K562 (cell line): ENCODE results near the gene CS. TPM values are rescaled to one million over a fixed set of nuclear protein-coding genes. Genes with fewer than 3 reads are reported as not detected.
A peak's percentile ranks its signal among the peaks of the same experiment; 100 is the strongest.

Experiments used
- ATF2 ChIP-seq: sonication (generic); formaldehyde crosslinking; IDR thresholded peaks from 2 replicates; pipeline ENCODE4 v1.8.1; 2022; ENCODE audit warnings: missing genetic modification reagents
- DDX20 ChIP-seq: fragments of 450-650 bp; IDR thresholded peaks from 2 replicates; pipeline ENCODE4 v1.6.1; 2016; ENCODE audit warnings: missing genetic modification characterization, low read depth, mild to moderate bottlenecking, missing compliant biosample characterization, moderate library complexity
- FOXJ3 ChIP-seq: sonication (generic); formaldehyde crosslinking; IDR thresholded peaks from 2 replicates; pipeline ENCODE4 v1.4.0; 2020; ENCODE audit warnings: mild to moderate bottlenecking, missing genetic modification reagents
- FUS ChIP-seq: fragments of 200-400 bp; formaldehyde crosslinking; optimal IDR thresholded peaks from 2 replicates; pipeline ENCODE3; 2017; ENCODE audit warnings: low read depth, low read length
- KLF13 ChIP-seq: fragments of 450-650 bp; IDR thresholded peaks from 2 replicates; pipeline ENCODE4 v1.6.1; 2016; ENCODE audit warnings: missing genetic modification characterization, low read depth, mild to moderate bottlenecking, missing compliant biosample characterization, moderate library complexity, borderline replicate concordance
- MCM5 ChIP-seq: fragments of 450-650 bp; IDR thresholded peaks from 2 replicates; pipeline ENCODE4 v1.6.1; 2016; ENCODE audit warnings: low read depth
- MIER1 ChIP-seq: fragments of 450-650 bp; IDR thresholded peaks from 2 replicates; pipeline ENCODE4 v1.6.1; 2016; ENCODE audit warnings: antibody characterized with exemption, mild to moderate bottlenecking, low read depth
- NFE2L1 ChIP-seq: fragments of 450-650 bp; IDR thresholded peaks from 2 replicates; pipeline ENCODE4 v1.6.1; 2016; ENCODE audit warnings: missing genetic modification characterization, low read depth, mild to moderate bottlenecking, missing compliant biosample characterization, moderate library complexity, borderline replicate concordance
- NFYB ChIP-seq: IDR thresholded peaks from 2 replicates; pipeline ENCODE4 v1.6.1; 2011; ENCODE audit warnings: mild to moderate bottlenecking, moderate library complexity; ENCODE audit not compliant: insufficient read length; ENCODE audit errors: extremely low read depth
- NR0B1 ChIP-seq: fragments of 450-650 bp; IDR thresholded peaks from one replicate; pipeline ENCODE4 v1.6.1; 2018; ENCODE audit warnings: mild to moderate bottlenecking, moderate library complexity; ENCODE audit not compliant: partially characterized antibody
- PHF8 ChIP-seq: fragments of 200-600 bp; sonication (generic); IDR thresholded peaks from 2 replicates; pipeline ENCODE4 v1.6.1; 2012; ENCODE audit warnings: mixed run types, mild to moderate bottlenecking, inconsistent platforms, low read length, moderate library complexity, borderline replicate concordance
- PRPF4 ChIP-seq: fragments of 200-400 bp; formaldehyde crosslinking; IDR thresholded peaks from one replicate; pipeline ENCODE4 v1.6.1; 2017; ENCODE audit warnings: low read length, low read depth, mild to moderate bottlenecking; ENCODE audit not compliant: insufficient read depth, poor library complexity, severe bottlenecking
- PTBP1 ChIP-seq: fragments of 200-400 bp; formaldehyde crosslinking; IDR thresholded peaks from 2 replicates; pipeline ENCODE4 v1.6.1; 2017; ENCODE audit warnings: low read depth, low read length
- RHOXF2B ChIP-seq: fragments of 250-450 bp; sonication (Bioruptor Pico); conservative IDR thresholded peaks from 2 replicates; pipeline ENCODE4 v1.5.1; 2021
- YBX1 ChIP-seq: fragments of 450-650 bp; IDR thresholded peaks from 2 replicates; pipeline ENCODE4 v1.7.1; 2016; ENCODE audit warnings: mild to moderate bottlenecking
- ZFX ChIP-seq: sonication (generic); formaldehyde crosslinking; IDR thresholded peaks from 2 replicates; pipeline ENCODE4 v1.8.0; 2022; ENCODE audit warnings: mild to moderate bottlenecking, missing genetic modification reagents, moderate library complexity
- ZMIZ1 ChIP-seq, 2 experiments: fragments of 150-350 bp in 1 of 2; IDR thresholded peaks; 2 replicates each; pipeline ENCODE4 v1.6.1; 2012 to 2016; ENCODE audit warnings: low read depth in 2 of 2, low read length in 2 of 2, mild to moderate bottlenecking in 1 of 2, moderate library complexity in 1 of 2
- ZNF311 ChIP-seq: fragments of 250-450 bp; sonication (Bioruptor Pico); IDR thresholded peaks from 2 replicates; pipeline ENCODE4 v1.4.0; 2020; ENCODE audit warnings: mild to moderate bottlenecking, moderate library complexity
- ZNF41 ChIP-seq: fragments of 250-450 bp; sonication (Bioruptor Pico); conservative IDR thresholded peaks from 2 replicates; pipeline ENCODE4 v1.4.0; 2020; ENCODE audit warnings: mild to moderate bottlenecking
- ZNF444 ChIP-seq: fragments of 250-450 bp; sonication (Bioruptor Pico); IDR thresholded peaks from 2 replicates; pipeline ENCODE4 v1.4.0; 2020; ENCODE audit warnings: mild to moderate bottlenecking, moderate library complexity
- ZNF780A ChIP-seq: fragments of 250-450 bp; sonication (Bioruptor Pico); IDR thresholded peaks from 2 replicates; pipeline ENCODE4 v1.5.0; 2021; ENCODE audit warnings: mild to moderate bottlenecking
- ZNF830 ChIP-seq: fragments of 250-450 bp; sonication (Bioruptor Pico); IDR thresholded peaks from 2 replicates; pipeline ENCODE4 v1.5.0; 2021; ENCODE audit warnings: mild to moderate bottlenecking
- polyA plus RNA-seq, 8 experiments: library from polyadenylated mRNA; depleted of rRNA in 4 of 8; stranded (reverse) in 5 of 8; unstranded in 3 of 8; fragments of >200 nt; fragmentation: Nextera tagmentation in 2 of 8; fragmentation: Illumina TruSeq in 1 of 8; extraction: Ambion mirVana in 2 of 8; extraction: Trizol in 1 of 8; gene quantifications; 2 replicates each; pipeline versions ENCODE4 v1.2.1 to v1.2.3, GENCODE V29; 2011 to 2014; ENCODE audit warnings: inconsistent platforms in 1 of 8, missing spikeins in 1 of 8
- total RNA-seq, 7 experiments: library from RNA; depleted of rRNA in 6 of 7; stranded (reverse); fragments of >200 nt in 6 of 7; fragmentation: Illumina TruSeq in 2 of 7; extraction: Trizol in 2 of 7; gene quantifications; 2 replicates each; pipeline versions ENCODE4 v1.2.1 to v1.2.3, GENCODE V29; 2011 to 2021; ENCODE audit warnings: low replicate concordance in 1 of 7

Gene CS
- total and polyA plus RNA-seq, 9 of the 15 experiments (the other 6 are each of a cell fraction or from before 2014, with no cell fraction given), result 99.9 to 390 (median 149) TPM

GRCh38 chr12:56333679-56334489 is 33.8 kb upstream of the CS start, which contains the start of gene PAN2 (continued):
- no peak for TF ChIP-seq ATF2
- no peak for TF ChIP-seq PTBP1
- peak in 1 of 2 experiments; percentile 46; a peak in 1 of 4 replicates for TF ChIP-seq ZMIZ1 (IDR thresholded peaks at IDR 0.05; ENCODE audit: low read depth in 2 of 2, low read length in 2 of 2)
- TF ChIP-seq NFYB, result peak; percentile 88
- 0 out of 2 replicates have a peak, but pooled peaks have one; percentile 59 for TF ChIP-seq DDX20 (tag)
- TF ChIP-seq PHF8, result peak; percentile 77; the same call in 1 of the 2 replicates
- TF ChIP-seq NFE2L1 (tag), result no peak
- no peak for TF ChIP-seq FUS
- no peak for TF ChIP-seq YBX1
- TF ChIP-seq ZNF311 (CRISPR knock-in tag), result 0 out of 2 replicates have a peak, but pooled peaks have one; percentile 38
- TF ChIP-seq ZNF444 (CRISPR knock-in tag), result no peak
- no peak for TF ChIP-seq NR0B1
- no peak for TF ChIP-seq MIER1
- 0 out of 2 replicates have a peak, but pooled peaks have one; percentile 43 for TF ChIP-seq ZNF41
- no peak for TF ChIP-seq MCM5
- TF ChIP-seq RHOXF2B, result no peak
- no peak for TF ChIP-seq ZNF780A (CRISPR knock-in tag)
- 0 out of 2 replicates have a peak, but pooled peaks have one; percentile 39 for TF ChIP-seq KLF13 (tag)
- TF ChIP-seq PRPF4, result no peak
- no peak for TF ChIP-seq FOXJ3 (CRISPR knock-in tag)
- no peak for TF ChIP-seq ZNF830 (CRISPR knock-in tag)
- TF ChIP-seq ZFX (CRISPR knock-in tag), result peak; percentile 43; the same call in 1 of the 2 replicates
